GM21576 (cell line): ENCODE results near the gene THOC3.
"Not testable (repeated sequence)": the region's sequence is repeated elsewhere in the genome, so short reads cannot be mapped to it uniquely, and the experiment has no call there.

Experiments used
- ATAC-seq: cut with Tn5 transposase; IDR thresholded peaks from one replicate; pipeline ENCODE4 v1.9.1; 2021; ENCODE audit warnings: mild to moderate bottlenecking, moderate library complexity; ENCODE audit not compliant: unreplicated experiment

Gene THOC3, protein sequence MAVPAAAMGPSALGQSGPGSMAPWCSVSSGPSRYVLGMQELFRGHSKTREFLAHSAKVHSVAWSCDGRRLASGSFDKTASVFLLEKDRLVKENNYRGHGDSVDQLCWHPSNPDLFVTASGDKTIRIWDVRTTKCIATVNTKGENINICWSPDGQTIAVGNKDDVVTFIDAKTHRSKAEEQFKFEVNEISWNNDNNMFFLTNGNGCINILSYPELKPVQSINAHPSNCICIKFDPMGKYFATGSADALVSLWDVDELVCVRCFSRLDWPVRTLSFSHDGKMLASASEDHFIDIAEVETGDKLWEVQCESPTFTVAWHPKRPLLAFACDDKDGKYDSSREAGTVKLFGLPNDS

DNA sequence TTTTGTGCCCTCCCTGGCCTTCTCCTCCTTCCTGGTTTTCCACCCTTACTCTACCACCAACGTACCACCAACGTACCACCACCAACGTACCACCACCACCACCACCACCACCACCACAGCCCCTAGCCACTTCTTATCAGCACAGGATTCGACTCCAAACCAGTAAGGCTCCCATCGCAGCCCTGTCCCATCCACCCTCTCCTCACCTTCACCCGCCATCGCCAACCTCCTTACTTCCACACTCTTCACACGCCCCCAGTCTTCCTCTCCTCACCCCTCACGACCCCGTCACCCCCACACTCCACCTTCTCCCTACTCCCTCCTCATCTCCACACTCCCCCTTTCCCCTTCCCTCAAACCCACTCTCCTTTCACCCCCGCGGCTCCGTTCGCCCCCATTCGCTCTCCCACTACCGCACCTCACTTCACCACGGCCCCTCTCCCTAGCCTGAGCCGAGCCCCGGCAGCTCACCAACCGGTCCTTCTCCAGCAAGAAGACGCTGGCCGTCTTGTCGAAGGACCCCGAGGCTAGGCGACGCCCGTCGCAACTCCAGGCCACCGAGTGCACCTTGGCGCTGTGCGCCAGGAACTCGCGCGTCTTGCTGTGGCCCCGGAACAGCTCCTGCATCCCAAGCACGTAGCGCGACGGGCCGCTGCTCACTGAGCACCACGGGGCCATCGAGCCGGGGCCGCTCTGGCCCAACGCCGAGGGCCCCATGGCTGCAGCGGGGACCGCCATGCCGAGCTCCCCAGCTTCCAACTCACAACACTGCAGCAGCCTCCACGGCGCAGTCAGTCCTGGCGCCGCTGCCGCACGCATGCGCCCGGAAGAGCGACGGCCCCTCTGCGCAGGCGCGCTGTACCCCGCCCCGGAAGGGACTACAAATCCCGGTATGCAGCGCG, at the start of gene THOC3:
TSS of gene THOC3 (minus strand) at position 845 of the 902 bp plus-strand sequence. CDS start at position 738, 107 bp downstream.
- peak; percentile 99 for ATAC-seq

DNA sequence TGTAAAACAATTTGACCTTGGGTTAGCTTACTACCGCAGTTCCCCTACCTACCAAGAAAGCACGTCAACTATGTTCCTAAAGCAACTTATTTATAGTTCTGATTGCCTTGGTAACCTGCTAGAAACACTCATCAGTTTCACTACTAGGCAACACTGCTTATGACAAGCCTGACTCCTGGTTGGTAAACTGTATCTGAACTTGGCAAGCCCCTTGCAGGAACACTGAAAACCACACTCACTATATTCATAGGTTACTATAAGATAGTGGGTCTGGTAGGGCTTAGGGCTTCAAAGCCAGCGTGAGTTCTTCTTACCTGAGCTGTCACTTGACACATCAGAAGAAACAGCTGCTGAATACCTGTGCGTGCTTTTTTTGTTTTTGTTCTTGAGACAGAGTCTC, 49.2 kb upstream of the THOC3 start:
- ATAC-seq: not testable (repeated sequence)

DNA sequence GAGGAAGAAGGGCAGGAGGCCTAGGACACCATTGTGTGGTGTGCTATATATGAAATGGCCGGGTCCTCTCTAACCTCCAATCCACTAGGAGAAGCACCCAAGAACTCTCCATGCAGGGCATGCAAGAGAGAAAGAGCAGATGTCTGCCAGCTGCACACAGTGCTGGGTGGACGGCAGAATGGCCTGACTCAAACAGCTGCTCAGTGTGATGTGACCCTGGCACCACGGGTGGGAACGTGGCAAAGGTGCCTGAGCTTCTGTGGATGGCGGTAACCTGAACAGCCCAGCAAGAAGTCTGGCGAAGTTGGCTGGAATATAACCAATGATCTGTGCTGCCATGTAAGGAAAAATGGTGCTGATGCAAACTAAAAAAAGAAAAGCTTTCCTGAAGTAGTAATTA, 46.2 kb upstream of the THOC3 start:
- ATAC-seq: not testable (repeated sequence)

DNA sequence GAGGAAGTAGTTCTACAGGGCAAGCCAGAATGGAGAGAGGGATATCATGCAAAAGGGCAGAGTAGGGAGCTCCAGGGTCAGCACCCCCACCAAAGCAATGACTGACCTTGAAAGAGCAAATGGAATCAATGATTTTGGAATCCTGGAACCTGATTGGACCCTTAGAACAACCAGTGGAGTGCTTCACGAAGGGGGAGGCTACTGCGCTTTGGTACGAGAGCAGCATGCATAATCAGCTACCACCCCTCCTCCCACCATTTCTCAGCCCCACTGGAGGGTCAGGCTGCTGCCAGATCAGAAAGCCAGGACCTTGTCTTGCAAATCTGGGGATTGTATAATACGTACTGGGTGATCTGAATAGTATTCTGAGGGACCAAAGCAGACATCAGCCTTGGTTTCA, 43.0 kb upstream of the THOC3 start:
- not testable (repeated sequence) for ATAC-seq

DNA sequence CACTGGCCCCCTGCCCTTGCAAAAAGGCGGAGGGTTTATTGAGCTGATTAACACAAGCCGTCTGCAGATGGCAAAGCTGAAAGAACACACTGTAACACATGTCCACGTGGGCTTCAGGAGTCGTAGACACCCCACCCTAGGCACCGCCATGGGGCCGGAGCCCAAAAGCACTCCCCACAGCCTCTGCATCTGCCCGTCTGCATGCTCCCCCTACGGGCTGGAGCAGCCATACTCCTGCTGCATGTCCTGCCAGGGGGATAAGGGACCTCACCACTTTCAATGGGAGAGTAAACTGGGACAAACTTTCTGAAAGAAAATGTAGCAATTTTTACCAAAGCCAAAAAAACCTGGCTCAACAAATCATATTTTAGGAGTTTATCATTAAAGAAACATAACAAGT, 42.1 kb upstream of the THOC3 start:
- ATAC-seq: not testable (repeated sequence)

DNA sequence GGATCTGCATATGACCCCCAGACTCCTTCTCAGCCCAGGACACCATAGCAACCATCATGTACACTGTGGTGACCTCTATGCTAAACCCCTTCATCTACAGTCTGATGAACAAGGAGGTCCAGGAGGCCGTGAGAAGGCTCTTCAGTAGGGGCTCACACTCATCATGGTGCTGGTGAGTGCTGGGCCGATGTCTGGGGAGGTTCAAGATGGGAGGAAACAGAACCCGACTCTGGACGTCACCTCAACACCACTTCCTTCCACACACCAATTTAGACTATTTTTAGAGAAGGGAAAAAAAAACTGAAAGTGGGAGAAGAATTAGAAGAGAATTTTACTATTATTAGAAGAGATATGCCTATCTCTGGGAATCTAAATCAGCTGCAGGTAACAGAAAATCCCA, 39.1 kb upstream of the THOC3 start:
- ATAC-seq: not testable (repeated sequence)

DNA sequence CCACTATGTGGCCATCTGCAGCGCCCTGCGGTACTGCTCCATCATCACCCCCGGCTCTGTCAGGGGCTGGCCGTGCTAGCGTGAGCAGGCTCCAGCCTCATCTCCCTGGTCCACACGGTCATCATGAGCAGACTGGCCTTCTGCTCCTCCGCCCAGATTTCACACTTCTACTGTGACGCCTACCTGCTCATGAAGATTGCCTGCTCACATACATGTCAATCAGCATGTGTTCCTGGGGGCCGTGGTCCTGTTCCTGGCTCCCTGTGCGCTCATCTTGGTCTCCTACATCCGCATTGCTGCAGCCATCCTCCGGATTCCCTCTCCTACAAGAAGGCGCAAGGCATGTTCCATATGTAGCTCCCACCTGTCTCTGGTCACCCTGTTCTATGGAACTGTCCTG, 38.7 kb upstream of the THOC3 start:
- ATAC-seq: not testable (repeated sequence)

DNA sequence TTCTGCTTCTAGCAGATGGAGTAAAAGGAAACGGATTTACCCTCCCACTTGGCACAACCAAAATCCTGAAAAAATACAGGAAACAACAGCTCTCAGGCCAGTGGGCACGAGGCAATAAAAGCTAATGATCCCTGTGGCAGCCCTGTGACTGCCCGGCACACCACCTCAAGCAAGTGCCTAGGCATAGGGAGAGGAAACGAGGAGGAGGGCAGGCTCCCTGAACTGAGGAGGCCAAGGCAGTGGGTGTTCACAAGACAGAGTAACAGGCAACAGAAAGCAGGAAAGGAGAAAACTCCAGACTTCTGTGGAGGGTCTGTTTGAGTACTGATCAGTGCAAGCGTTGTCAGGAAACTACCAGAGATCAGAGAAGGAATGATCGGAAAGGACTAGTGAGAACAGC, 29.9 kb upstream of the THOC3 start:
- ATAC-seq: not testable (repeated sequence)

DNA sequence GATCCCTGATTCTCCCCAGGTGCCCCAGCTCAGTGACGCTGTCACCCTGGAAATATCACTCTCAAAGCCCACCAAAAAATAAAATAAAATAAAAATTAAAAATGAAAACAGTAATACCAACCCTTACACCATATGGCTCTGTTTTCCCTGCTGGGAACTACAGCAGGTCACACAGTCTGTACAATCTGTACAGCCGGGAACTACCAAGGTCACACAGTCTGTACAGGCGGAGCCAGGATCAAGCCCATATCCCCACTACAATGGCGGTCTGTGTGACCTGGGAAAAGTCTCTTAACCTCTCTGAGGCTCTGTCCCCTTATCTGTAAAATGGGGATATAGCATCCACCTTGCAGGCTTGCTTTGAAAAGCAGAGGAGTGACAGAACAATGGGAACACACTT, 29.4 kb upstream of the THOC3 start:
- ATAC-seq: not testable (repeated sequence)

DNA sequence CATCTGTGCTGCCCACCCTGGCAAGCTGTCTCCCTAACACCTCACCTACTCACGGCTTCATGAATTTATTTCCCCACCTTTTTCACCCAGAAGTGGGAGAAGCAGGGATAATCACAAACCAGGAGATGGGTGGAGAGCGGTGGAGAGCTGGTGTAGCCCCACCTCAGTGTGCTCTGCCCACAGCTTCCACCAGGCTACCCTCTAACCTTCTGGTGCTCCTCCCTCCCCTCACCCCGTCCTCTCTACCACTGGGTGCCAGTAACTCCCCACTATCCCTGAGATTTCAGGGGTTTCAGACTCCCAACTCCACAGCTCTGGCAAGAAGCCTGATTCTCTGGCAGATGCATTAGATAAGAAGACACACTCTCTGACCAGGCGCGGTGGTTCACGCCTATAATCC, 28.7 kb upstream of the THOC3 start:
- not testable (repeated sequence) for ATAC-seq

DNA sequence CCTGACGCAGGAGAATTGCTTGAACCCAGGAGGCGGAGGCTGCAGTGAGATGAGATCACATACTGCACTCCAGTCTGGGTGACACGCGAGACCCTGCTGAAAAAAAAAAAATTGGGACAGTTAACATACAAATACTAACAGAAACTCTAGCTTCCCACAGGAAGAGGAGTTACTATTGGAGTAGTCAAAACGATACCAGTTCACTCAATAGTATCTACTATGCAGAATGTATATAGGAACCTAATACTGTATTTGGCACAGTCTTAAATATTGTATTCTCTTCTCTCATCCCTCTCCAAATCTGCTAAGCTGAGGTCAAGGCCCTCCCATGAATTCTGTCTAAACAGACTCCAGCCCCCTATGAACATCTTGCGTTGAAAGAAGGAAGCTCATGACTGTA, 27.4 kb upstream of the THOC3 start:
- ATAC-seq: not testable (repeated sequence)

DNA sequence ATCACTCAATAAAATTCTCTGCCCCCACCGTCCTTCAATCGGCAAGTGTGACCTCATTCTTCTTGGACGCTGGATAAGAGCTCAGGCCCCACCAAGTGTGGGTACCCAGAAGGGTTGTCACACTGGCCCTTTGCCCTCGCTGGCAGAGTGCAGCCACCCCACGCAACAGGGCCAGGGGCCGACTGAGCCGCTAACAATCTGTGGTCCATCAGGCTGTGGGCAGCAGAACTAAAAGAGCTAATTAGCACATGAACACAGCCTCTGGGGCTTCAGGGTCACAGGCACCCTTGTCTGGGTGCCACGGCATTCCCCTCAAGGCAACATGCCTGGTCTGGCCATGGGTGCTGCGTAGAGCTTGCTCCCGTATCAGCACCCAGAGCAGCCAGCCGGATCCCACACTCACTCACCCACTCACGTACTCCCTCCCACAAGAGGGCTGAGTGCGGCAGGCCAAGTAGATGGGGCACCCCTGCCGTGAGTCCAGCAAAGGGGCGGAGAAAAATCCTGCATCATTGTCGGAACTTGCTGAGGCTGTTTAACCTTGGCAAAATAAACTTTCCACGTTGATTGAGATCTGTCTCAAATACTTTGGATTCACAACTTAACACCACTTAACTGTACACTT, 11.4 kb upstream of the THOC3 start:
- ATAC-seq: not testable (repeated sequence)

DNA sequence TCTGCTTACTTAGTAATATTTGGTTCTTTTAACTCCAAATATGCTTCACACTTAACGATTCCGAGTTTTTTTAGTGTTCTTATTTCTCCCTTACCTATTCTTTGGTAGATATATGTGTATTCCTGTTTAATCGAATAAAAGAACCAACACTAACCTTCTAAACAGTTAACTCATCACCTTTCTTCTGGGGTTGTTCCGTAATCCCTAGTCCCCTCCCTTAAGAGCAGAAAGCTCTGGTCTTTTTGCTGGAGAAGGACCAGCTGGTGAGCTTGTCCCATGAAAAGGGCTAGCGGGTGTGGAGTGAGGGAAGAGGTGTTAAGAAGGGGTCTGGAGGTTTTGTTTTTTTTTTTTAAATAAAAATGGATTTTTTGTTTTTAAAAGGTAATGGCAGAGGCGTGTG, 266 bp upstream of the THOC3 start:
- ATAC-seq: peak; percentile 31

DNA sequence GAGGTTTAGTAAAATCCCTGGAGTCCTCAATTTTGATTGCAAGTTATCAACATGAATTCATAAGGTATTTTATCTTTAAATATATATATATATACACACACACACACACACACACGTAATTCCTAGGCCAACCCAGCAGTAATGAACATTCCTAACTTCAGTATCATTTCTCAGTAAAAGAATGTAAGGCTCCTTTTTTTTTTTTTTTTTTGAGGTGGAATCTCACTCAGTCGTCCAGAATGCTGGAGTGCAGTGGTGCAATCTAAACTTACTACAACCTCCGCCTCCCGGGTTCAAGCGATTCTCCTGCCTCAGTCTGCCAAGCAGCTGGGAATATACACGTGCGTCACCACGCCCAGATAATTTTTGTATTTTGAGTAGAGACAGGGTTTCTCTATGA, 5.8 kb downstream of the THOC3 start:
- not testable (repeated sequence) for ATAC-seq

DNA sequence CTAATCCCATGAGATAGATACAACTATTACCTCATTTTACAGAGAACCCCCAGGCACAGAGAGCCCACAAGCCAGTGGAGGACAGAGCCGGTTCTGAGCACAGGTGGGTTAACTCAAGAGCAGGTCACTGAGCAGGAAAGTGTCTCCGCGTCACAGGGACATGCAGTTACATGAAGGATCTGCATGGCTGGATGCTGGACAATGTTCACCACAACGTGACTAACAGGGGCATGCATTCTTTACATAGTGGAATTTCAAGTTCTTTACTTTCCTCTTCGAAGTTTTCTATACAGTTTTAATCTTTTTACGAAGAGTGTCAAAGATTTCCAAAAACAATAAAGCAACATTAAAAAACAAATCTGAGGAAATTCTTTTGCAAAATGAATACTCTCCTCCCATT, 7.9 kb downstream of the THOC3 start:
- ATAC-seq: not testable (repeated sequence)

DNA sequence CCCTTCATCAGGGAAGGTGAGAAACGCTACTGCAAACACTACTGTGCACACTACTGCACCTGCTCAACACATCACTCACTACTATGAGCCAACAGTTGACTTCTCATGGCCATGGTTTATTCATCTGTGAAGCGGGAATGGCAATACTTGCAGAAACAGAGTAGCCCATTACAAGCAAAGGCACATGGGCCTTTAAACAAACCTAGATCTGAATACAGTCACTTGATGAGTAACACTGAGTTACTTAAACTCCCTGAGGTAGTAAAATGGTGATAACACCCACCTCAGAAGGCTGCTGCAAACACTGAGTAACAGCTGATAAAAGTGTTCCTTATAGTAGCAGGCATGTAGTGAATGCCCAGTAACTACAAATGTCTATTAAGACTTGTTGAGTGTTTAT, 9.6 kb downstream of the THOC3 start:
- ATAC-seq: not testable (repeated sequence)

DNA sequence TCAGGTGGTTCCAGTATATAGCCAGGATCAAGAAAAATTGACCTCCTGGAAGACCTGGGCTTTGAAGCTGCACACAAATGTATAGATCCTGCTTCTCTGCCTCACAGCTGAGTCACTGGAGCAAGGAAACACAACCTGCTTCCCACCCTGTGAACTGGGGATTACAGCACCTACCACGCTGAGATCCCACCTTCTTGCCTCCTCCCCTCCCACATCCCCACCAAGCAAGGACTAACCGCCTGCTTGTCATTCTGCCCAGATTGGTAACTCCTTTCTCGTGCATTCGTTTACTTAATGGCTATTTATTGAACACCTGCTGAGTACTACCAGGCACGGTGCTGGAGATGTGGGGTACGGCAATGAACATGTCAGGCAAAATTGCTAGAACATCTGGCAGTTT, 14.0 kb downstream of the THOC3 start:
- ATAC-seq: not testable (repeated sequence)

DNA sequence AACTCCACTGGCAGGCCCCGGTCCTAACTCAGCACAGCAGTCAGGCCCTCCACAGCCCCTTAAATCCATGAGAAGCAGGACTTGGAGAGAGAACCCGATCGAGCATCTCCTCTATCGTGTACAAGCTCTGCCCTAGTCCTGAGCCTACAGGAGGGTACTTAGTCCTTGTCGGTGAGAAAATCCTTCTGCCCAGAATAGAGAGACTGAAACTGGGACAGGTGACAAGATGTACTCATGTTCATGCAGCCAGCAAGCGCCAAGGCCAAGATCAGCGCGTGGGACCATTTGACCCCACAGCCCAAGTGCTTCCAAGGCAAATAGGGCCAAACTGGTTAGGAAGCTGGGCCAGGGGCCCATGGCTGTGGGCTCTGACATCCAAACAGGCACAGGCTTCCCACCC, 15.3 kb downstream of the THOC3 start:
- ATAC-seq: not testable (repeated sequence)

DNA sequence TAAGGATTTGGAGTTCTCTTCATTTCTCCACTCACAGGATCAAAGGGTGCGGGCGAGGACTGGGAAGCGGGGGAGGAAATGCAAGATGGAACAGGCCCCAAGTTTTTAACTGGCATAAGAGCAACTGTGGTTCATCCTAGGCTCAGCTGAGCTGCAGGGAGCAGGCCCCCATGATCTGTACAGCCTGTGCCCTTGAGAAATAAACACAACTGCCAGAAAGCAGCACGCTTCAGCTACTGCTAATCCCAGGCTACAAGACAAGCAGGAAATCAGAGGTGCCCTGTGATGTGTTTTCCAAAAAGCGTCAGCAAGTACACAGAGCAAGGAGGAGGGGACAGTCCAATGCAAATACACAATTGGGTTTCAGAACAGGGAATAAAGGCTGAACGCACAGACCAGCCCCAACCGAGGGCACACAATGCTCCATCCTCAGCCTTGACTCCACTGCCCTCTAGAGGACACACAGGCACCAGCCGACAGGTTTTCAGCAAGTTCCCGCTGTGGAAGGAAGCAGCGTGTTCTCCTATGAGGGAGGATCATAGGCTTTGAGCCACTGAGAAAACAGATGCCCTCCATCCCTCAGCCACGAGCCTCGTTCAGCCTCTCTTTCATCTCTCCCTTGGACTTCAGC, 16.7 kb downstream of the THOC3 start:
- peak; percentile 68 for ATAC-seq

DNA sequence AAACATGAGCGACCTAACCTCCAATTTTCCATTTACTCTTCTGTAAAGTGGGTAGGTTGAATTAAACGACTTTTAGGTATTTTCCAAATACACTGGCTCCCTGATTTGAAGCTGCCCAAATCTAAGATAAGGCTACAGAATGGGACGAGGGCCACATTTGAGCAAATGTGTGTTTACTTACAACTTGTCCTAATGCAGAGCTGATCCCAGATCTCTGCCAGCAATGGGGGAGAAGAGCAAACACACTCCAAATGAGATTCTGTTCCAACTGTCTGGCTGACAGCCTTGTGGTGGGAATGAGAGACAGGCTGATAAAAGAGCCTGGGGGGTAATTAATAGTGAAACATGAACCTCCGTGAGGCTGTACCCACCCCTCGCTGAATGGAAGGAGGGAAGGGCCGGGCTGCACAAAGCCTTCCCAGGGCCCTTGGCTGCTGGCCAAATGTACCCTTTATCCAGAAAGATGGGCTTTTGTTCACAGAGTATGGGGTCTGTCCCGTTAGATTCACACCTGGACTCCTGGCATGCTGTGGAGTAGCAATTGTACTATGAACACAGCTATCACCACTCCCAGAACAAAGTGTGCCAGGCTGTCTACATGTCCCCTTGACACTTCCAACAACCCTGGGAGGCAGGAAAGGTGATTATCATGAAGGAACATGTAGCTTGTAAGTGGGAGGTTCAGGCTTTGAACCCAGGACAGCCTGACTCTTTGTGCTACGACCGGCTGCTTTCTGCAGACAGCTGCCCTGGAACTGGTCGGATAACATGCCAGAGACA, 19.6 kb downstream of the THOC3 start:
- ATAC-seq: not testable (repeated sequence)
